ENCODE measurements around the gene MREG.

GRCh38 chr2:215919624-215920243 lies 93.6 kb downstream of the MREG start:
- TF ChIP-seq POLR2A (IDR thresholded peaks at IDR 0.05; ENCODE audit: low read length) (no peak), GATA1 (IDR thresholded peaks at IDR 0.05; ENCODE audit: low read depth, low read length) (no peak)
